ENCODE data around the gene ATP11A. TPM values are rescaled to one million over a fixed set of nuclear protein-coding genes. Genes with fewer than 3 reads are reported as not detected.

Gene ATP11A
- total RNA-seq, 1 experiment from 2014 or later, result 80.4 TPM

- H3K4me2 ChIP-seq (ENCODE audit: low read length), result no peak overlapping the region
- H4K20me1 ChIP-seq (ENCODE audit: insufficient read depth), result no peaks in the 10 kb centered on the region
- H3K4me1 ChIP-seq (ENCODE audit: control insufficient read depth in 1 of 2, insufficient read depth in 2 of 2, low read length in 2 of 2), result no peaks in the 10 kb centered on the region
- intact Hi-C loops (cut with micrococcal nuclease), result no loop called here
- H3K27me3 ChIP-seq (ENCODE audit: insufficient read depth, low read length), result no peaks in the 10 kb centered on the region
- ChIA-PET CTCF (no interaction called here), POLR2A (no interaction called here), RAD21 (ENCODE audit: low non-redundant PET in 1 of 2, low total read pairs in 2 of 2, uncharacterized antibody in 2 of 2, unreplicated experiment in 2 of 2) (no interaction called here)
- H3K79me2 ChIP-seq (ENCODE audit: insufficient read depth, low read length), result peaks cover 15% of the 10 kb centered on the region
- no peaks in the 10 kb centered on the region for H3K36me3 ChIP-seq (ENCODE audit: control insufficient read depth in 1 of 2, insufficient read depth in 2 of 2, low read length in 2 of 2)
- DNase-seq (ENCODE audit: low read depth, low spot score) (no peak), ATAC-seq (no peak)
- no peak overlapping the region for H2AFZ ChIP-seq (ENCODE audit: low read depth, low read length, poor library complexity, severe bottlenecking)
- no peaks in the 10 kb centered on the region for H3K9me2 ChIP-seq (ENCODE audit: insufficient read depth)
- H3K4me3 ChIP-seq (replicated peaks in 1 of 2; ENCODE audit: low read depth in 1 of 2, low read length in 2 of 2), result no peak overlapping the region
- H3K9me3 ChIP-seq (ENCODE audit: control insufficient read depth in 1 of 2, insufficient read depth in 1 of 2, low read depth in 1 of 2, low read length in 2 of 2), result no peaks in the 10 kb centered on the region
- no peak overlapping the region for H3K27ac ChIP-seq (ENCODE audit: low read depth, low read length)
- TF ChIP-seq EGR1 (IDR thresholded peaks at IDR 0.05; ENCODE audit: low read depth) (no peak), YY1 (IDR thresholded peaks at IDR 0.05; ENCODE audit: extremely low read depth, insufficient replicate concordance, low read depth, low read length) (no peak), ATF3 (IDR thresholded peaks at IDR 0.05) (no peak), CBX3 (IDR thresholded peaks at IDR 0.05; ENCODE audit: low read depth) (no peak), JUND (IDR thresholded peaks at IDR 0.05) (no peak)
- no TSS peak for BruUV-seq (replicated peaks)
- no peak overlapping the region for H3K9ac ChIP-seq (ENCODE audit: low read length)
These were observed 65.5 kb downstream of the ATP11A start for GRCh38 chr13:112755331-112755730.

- ATAC-seq (no peak), DNase-seq (ENCODE audit: low read depth, low spot score) (no peak)
- Histone ChIP-seq H3K9me3 (ENCODE audit: control insufficient read depth in 1 of 2, insufficient read depth in 1 of 2, low read depth in 1 of 2, low read length in 2 of 2) (no peaks in the 10 kb centered on the region), H3K79me2 (ENCODE audit: insufficient read depth, low read length) (peaks cover 20% of the 10 kb centered on the region), H3K4me2 (ENCODE audit: low read length) (no peak overlapping the region), H2AFZ (ENCODE audit: low read depth, low read length, poor library complexity, severe bottlenecking) (no peak overlapping the region), H3K36me3 (ENCODE audit: control insufficient read depth in 1 of 2, insufficient read depth in 2 of 2, low read length in 2 of 2) (no peaks in the 10 kb centered on the region), H3K27ac (ENCODE audit: low read depth, low read length) (no peak overlapping the region), H3K9ac (ENCODE audit: low read length) (no peak overlapping the region), H3K9me2 (ENCODE audit: insufficient read depth) (no peaks in the 10 kb centered on the region), H3K27me3 (ENCODE audit: insufficient read depth, low read length) (no peaks in the 10 kb centered on the region), H3K4me3 (replicated peaks in 1 of 2; ENCODE audit: low read depth in 1 of 2, low read length in 2 of 2) (no peak overlapping the region), H3K4me1 (ENCODE audit: control insufficient read depth in 1 of 2, insufficient read depth in 2 of 2, low read length in 2 of 2) (no peaks in the 10 kb centered on the region), H4K20me1 (ENCODE audit: insufficient read depth) (no peaks in the 10 kb centered on the region)
- intact Hi-C loops (cut with micrococcal nuclease), result no loop called here
- no TSS peak for BruUV-seq (replicated peaks)
- ChIA-PET CTCF (no interaction called here), RAD21 (ENCODE audit: low non-redundant PET in 1 of 2, low total read pairs in 2 of 2, uncharacterized antibody in 2 of 2, unreplicated experiment in 2 of 2) (interaction anchor here in 1 of 2 experiments (0.6 kb wide), 1 partner anchor 138 kb away, joined by 3 read pairs; no protein-coding TSS in a partner anchor), POLR2A (no interaction called here)
- no peak for TF ChIP-seq YY1 (IDR thresholded peaks at IDR 0.05; ENCODE audit: extremely low read depth, insufficient replicate concordance, low read depth, low read length)
- TF ChIP-seq TCF7L2 (IDR thresholded peaks at IDR 0.05; ENCODE audit: borderline replicate concordance, extremely low read depth, insufficient read depth, insufficient read length), result no peak
- TF ChIP-seq CEBPB (IDR thresholded peaks at IDR 0.05; ENCODE audit: low read depth), result no peak
- TF ChIP-seq EZH2phosphoT487 (IDR thresholded peaks at IDR 0.05; ENCODE audit: borderline replicate concordance), result no peak
- TF ChIP-seq ELF1 (IDR thresholded peaks at IDR 0.05; ENCODE audit: borderline replicate concordance, low read depth), result no peak
These were observed 66.2 kb downstream of the ATP11A start for GRCh38 chr13:112756081-112756480.

Measured in HCT116 (cell line).